Right lobe of liver (tissue), 6 donors: ENCODE measurements around the gene PER2. TPM values are rescaled to one million over a fixed set of nuclear protein-coding genes. Genes with fewer than 3 reads are reported as not detected.
"Not testable (repeated sequence)": the region's sequence is repeated elsewhere in the genome, so short reads cannot be mapped to it uniquely, and the experiment has no call there.

ENCODE experiments used
- ATAC-seq, 4 donors: fragments of 200-7000 bp; cut with Tn5 transposase; one replicate each; pipeline ENCODE4 v1.9.1; 2020; ENCODE audit warnings: mild to moderate bottlenecking in 4 of 4, moderate library complexity in 4 of 4
- DNase-seq, 3 donors: peaks; one replicate each; pipeline ENCODE4 v3.0.0-alpha.2; 2020
- H3K27ac ChIP-seq, 3 donors: fragments of 200-600 bp; one replicate each; pipeline ENCODE4 v1.8.0; 2022
- H3K27me3 ChIP-seq, 2 donors: fragments of 200-600 bp; one replicate each; pipeline ENCODE4 v1.8.0; 2022
- H3K36me3 ChIP-seq, 4 donors: fragments of 200-600 bp; sonication (generic) in 1 of 4; one replicate each; pipeline versions ENCODE4 v1.5.1 to v1.8.0; 2017 to 2022; ENCODE audit warnings: control low read depth in 1 of 4
- H3K4me1 ChIP-seq, 4 donors: fragments of 200-600 bp; sonication (generic) in 1 of 4; one replicate each; pipeline versions ENCODE4 v1.5.1 to v1.8.0; 2017 to 2022; ENCODE audit warnings: control low read depth in 1 of 4
- H3K4me3 ChIP-seq, 3 donors: fragments of 200-600 bp; one replicate each; pipeline ENCODE4 v1.8.0; 2022
- H3K9me3 ChIP-seq, 4 donors: fragments of 200-600 bp; sonication (generic) in 1 of 4; one replicate each; pipeline versions ENCODE4 v1.5.1 to v1.8.0; 2017 to 2022; ENCODE audit warnings: control low read depth in 1 of 4
- CTCF ChIP-seq, 4 donors: fragments of 200-600 bp in 3 of 4; fragments of 450-650 bp in 1 of 4; IDR thresholded peaks; one replicate each; pipeline versions ENCODE4 v1.5.1 to v1.8.0; 2016 to 2022; ENCODE audit warnings: antibody characterized with exemption in 4 of 4, mild to moderate bottlenecking in 2 of 4
- POLR2A ChIP-seq: fragments of 450-650 bp; IDR thresholded peaks from one replicate; pipeline ENCODE4 v1.6.1; 2017; ENCODE audit warnings: antibody characterized with exemption, mild to moderate bottlenecking
- WGBS: methylation state at CpG from one replicate; pipeline ENCODE4 v1.1.6; 2018; ENCODE audit warnings: low coverage, low lambda C conversion rate; ENCODE audit not compliant: insufficient coverage; ENCODE audit errors: missing lambda C conversion rate; 5-methylcytosine and 5-hydroxymethylcytosine counted together
- intact Hi-C, 2 donors: fragments of 100-400 bp; cut with DNase I; formaldehyde crosslinking; loops; one replicate each; pipeline versions ENCODE4 v1.11.2 to v1.14.1; 2022
- total RNA-seq, 6 experiments: library from RNA; depleted of rRNA in 2 of 6; stranded (reverse); fragments of >200 nt in 2 of 6; fragmentation: NEBNext Ultra II Directional in 3 of 6; extraction: Animal tissue kit (Norgen Biotek cat#: 25700) in 3 of 6; gene quantifications; one replicate each; pipeline versions ENCODE4 v1.1.0 to v1.2.4, GENCODE V29; 2016 to 2023
- donor health status: DM: no; HTN: yes; CAD: no.
- donor health status: DM: no; HTN: no; CAD: no.
- donor health status: DM: no; HTN: no; CAD: no.
- donor health status: DM: no; HTN: yes; CAD: no.
- donor health status: DM: no; HTN: yes; CAD: no.

Gene PER2
- total RNA-seq, 6 experiments from 2014 or later, result 4.5 to 12.5 (median 6.1) TPM

GRCh38 chr2:238279324-238279682 is 9.1 kb downstream of the PER2 start:
- intact Hi-C loops, result no loop called here

GRCh38 chr2:238278626-238279323 is 9.6 kb downstream of the PER2 start:
- peaks cover 0 to 15% (median 6%) of the 10 kb centered on the region in 4 donors for H3K4me1 ChIP-seq
- H3K27me3 ChIP-seq, result no peaks in the 10 kb centered on the region
- TF ChIP-seq POLR2A (no peak), CTCF (IDR thresholded peaks at IDR 0.05) (no peak)
- 47% methylated on average over 4 of the region's 9 CpGs for WGBS
- peaks cover 0 to 17% (median 2%) of the 10 kb centered on the region in 4 donors for H3K36me3 ChIP-seq
- ATAC-seq (no peak), DNase-seq (peak in 2 of 3 donors; percentile 10 to 28)
- H3K9me3 ChIP-seq, result no peaks in the 10 kb centered on the region
- H3K4me3 ChIP-seq, result no peak overlapping the region
- no peak overlapping the region for H3K27ac ChIP-seq
- intact Hi-C loops, result no loop called here

More at GRCh38 chr2:238279324-238279682, 9.1 kb downstream of the PER2 start:
- Histone ChIP-seq H3K4me3 (no peak overlapping the region), H3K4me1 (peaks cover 0 to 15% (median 6%) of the 10 kb centered on the region in 4 donors), H3K9me3 (no peaks in the 10 kb centered on the region), H3K27ac (no peak overlapping the region), H3K27me3 (no peaks in the 10 kb centered on the region), H3K36me3 (peaks cover 0 to 17% (median 2%) of the 10 kb centered on the region in 4 donors)
- WGBS, result no CpG with 5 or more reads among the region's 6 CpGs
- DNase-seq, result peak in 2 of 3 donors; percentile 8 to 38
- no peak for TF ChIP-seq POLR2A
- no peak for TF ChIP-seq CTCF (IDR thresholded peaks at IDR 0.05)
- no peak for ATAC-seq

GRCh38 chr2:238277695-238278094 is 10.7 kb downstream of the PER2 start:
- peaks cover 0 to 19% (median 7%) of the 10 kb centered on the region in 4 donors for H3K4me1 ChIP-seq
- H3K36me3 ChIP-seq, result peaks cover 0 to 17% (median 4%) of the 10 kb centered on the region in 4 donors
- H3K27me3 ChIP-seq, result no peaks in the 10 kb centered on the region
- no peaks in the 10 kb centered on the region for H3K9me3 ChIP-seq
- no peak overlapping the region for H3K4me3 ChIP-seq
- ATAC-seq, result no peak
- TF ChIP-seq CTCF (IDR thresholded peaks at IDR 0.05) (no peak), POLR2A (no peak)
- 88% methylated on average over 7 of the region's 15 CpGs for WGBS
- intact Hi-C loops, result no loop called here
- no peak overlapping the region for H3K27ac ChIP-seq
- DNase-seq, result peak in 2 of 3 donors; percentile 14 to 27

- ATAC-seq (peak; percentile 86 to 92 (median 90)), DNase-seq (peak in 2 of 3 donors; percentile 52 to 71)
- TF ChIP-seq POLR2A (peak; percentile 33), CTCF (IDR thresholded peaks at IDR 0.05) (no peak)
- peak overlapping the region; percentile 41 to 96 (median 82) for H3K27ac ChIP-seq
- intact Hi-C loops, result no loop called here
- no peaks in the 10 kb centered on the region for H3K27me3 ChIP-seq
- H3K4me1 ChIP-seq, result peaks cover 0 to 19% (median 7%) of the 10 kb centered on the region in 4 donors
- peak overlapping the region in 1 of 3 donors; percentile 16 for H3K4me3 ChIP-seq
- peaks cover 0 to 29% (median 9%) of the 10 kb centered on the region in 4 donors for H3K36me3 ChIP-seq
- WGBS, result 32% methylated on average over 3 of the region's 20 CpGs
- no peaks in the 10 kb centered on the region for H3K9me3 ChIP-seq
Measured at GRCh38 chr2:238274152-238274865, 14.1 kb downstream of the PER2 start.

GRCh38 chr2:238273433-238273832 is 15.0 kb downstream of the PER2 start:
- WGBS, result 84% methylated on average over 6 of the region's 10 CpGs
- ATAC-seq, result not testable (repeated sequence)
- peak overlapping the region in 1 of 3 donors; percentile 96 for H3K27ac ChIP-seq

More at GRCh38 chr2:238273433-238273832, 15.0 kb downstream of the PER2 start:
- H3K4me1 ChIP-seq, result peaks cover 0 to 19% (median 7%) of the 10 kb centered on the region in 4 donors
- H3K4me3 ChIP-seq, H3K27me3 ChIP-seq, intact Hi-C loops, H3K9me3 ChIP-seq: not testable (repeated sequence)
- peak in 2 of 3 donors; percentile 13 to 41 for DNase-seq
- peaks cover 0 to 34% (median 12%) of the 10 kb centered on the region in 4 donors for H3K36me3 ChIP-seq
